Stimulated activated memory B cell treated with anti-CD40 and anti-IgM and Interleukin-4, amounts not matched to agents 10 μg/mL and 1 μg/mL and 100 μg/mL, for 72 hours (primary cell): ENCODE measurements around the gene TF.

ENCODE experiments used
- ATAC-seq: fragments of 150-1000 bp; cut with Tn5 transposase; 2 replicates; pipeline ENCODE4 v1.10.0; 2021
- H3K27ac Mint-ChIP-seq: one replicate; pipeline ENCODE4 v1.8.0; 2022; ENCODE audit warnings: mild to moderate bottlenecking, mixed read lengths
- H3K27me3 Mint-ChIP-seq: one replicate; pipeline ENCODE4 v1.8.0; 2022; ENCODE audit warnings: mixed read lengths
- H3K36me3 Mint-ChIP-seq: one replicate; pipeline ENCODE4 v1.8.0; 2022; ENCODE audit warnings: mixed read lengths
- H3K4me1 Mint-ChIP-seq: one replicate; pipeline ENCODE4 v1.8.0; 2022; ENCODE audit warnings: mixed read lengths
- H3K4me3 Mint-ChIP-seq: one replicate; pipeline ENCODE4 v1.8.0; 2022; ENCODE audit warnings: mild to moderate bottlenecking, moderate library complexity, mixed read lengths
- H3K9me3 Mint-ChIP-seq: one replicate; pipeline ENCODE4 v1.8.0; 2022; ENCODE audit warnings: mixed read lengths

The TF gene

DNA sequence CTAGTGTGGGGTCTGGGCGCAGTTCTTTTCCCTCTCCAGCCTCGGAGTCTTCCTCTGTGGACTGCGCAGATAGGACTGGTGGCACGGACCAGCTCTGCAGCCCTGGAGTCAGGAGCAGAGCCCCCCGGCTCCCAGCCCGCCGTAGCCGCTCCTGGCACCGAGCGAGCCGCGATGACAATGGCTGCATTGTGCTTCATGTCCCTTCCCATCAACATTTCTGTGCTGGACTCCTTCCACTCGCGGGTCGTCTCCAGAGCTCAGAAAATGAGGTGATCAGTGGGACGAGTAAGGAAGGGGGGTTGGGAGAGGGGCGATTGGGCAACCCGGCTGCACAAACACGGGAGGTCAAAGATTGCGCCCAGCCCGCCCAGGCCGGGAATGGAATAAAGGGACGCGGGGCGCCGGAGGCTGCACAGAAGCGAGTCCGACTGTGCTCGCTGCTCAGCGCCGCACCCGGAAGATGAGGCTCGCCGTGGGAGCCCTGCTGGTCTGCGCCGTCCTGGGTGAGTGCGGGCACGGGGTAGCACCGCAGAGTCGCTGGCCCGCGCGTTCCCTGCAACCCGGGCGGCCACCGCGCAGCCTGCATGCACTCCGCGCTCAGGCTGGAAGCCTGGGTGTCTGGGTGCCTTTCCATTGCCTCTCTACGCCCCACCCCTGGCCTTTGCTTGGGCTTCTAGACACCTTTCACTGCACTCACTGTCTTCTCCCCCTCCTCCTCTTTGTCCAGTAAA, at the start of gene TF:
Gene TF, plus strand, starts transcription at position 413 of the 731 bp plus-strand sequence. Its CDS starts 48 bp downstream, at position 461.
- ATAC-seq, result no peak
- H3K4me1 Mint-ChIP-seq, result no peaks in the 10 kb centered on the region
- H3K27ac Mint-ChIP-seq, result no peak within 1 kb of the TSS
- H3K9me3 Mint-ChIP-seq, result no peaks in the 10 kb centered on the region
- H3K27me3 Mint-ChIP-seq, result peaks cover 41% of the 10 kb centered on the region
- H3K4me3 Mint-ChIP-seq, result no peak within 1 kb of the TSS
- H3K36me3 Mint-ChIP-seq, result no peaks in the 10 kb centered on the region

GRCh38 chr3:133697960-133698359, 48.2 kb upstream of the TF start:
- ATAC-seq, result no peak
- Mint-ChIP-seq H3K9me3 (peaks cover 3% of the 10 kb centered on the region), H3K36me3 (no peaks in the 10 kb centered on the region), H3K27ac (no peak overlapping the region), H3K4me3 (no peak overlapping the region), H3K27me3 (peaks cover 8% of the 10 kb centered on the region), H3K4me1 (no peaks in the 10 kb centered on the region)

- Mint-ChIP-seq H3K4me1 (no peaks in the 10 kb centered on the region), H3K27ac (no peak overlapping the region), H3K4me3 (no peak overlapping the region)
Measured at GRCh38 chr3:133699467-133699866, 46.7 kb upstream of the TF start.

DNA sequence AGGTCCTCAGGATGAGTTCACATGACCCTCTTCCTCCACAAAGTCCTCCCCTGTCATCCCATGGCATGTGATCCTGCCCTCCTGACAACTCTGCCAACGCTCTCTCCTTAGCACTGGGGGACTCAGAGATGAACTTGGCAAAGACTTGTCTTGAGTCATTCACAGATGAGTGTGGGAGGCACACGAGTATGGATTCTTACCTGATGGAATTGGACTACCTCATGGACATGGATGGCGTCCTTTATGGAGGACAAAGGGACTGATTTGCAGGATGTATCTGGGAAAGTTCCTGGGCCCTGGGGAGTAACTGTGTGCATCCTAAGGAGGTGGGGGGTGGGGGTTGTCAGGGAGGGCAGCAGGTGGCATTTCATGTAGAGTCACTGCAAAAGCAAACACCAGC, 46.3 kb upstream of the TF start:
- Mint-ChIP-seq H3K27me3 (peaks cover 21% of the 10 kb centered on the region), H3K27ac (no peak overlapping the region), H3K9me3 (peaks cover 3% of the 10 kb centered on the region), H3K4me1 (no peaks in the 10 kb centered on the region), H3K36me3 (no peaks in the 10 kb centered on the region), H3K4me3 (no peak overlapping the region)
- ATAC-seq, result no peak

More at GRCh38 chr3:133699467-133699866, 46.7 kb upstream of the TF start:
- ATAC-seq, result no peak
- H3K36me3 Mint-ChIP-seq, result no peaks in the 10 kb centered on the region
- peaks cover 17% of the 10 kb centered on the region for H3K27me3 Mint-ChIP-seq
- peaks cover 3% of the 10 kb centered on the region for H3K9me3 Mint-ChIP-seq

DNA sequence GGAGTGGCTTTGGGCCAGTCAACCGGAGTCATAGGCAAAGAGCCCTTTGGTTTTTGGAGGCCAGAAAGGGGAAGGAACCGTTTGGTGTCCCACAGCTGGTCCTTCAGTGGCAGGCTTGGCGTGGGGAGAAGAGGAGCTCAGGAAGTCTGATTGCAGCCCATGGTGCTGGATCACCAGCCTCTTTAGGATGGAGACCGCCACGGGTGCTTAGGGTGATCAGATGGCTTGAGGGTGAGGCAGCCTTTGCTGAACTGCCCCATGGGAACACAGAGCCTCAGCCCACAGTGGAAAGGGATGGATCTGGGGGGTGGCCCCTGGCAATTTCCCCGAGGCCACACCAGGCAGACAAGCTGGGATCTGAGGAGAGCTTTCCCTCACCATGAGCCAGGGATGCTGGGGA, 45.8 kb upstream of the TF start:
- H3K36me3 Mint-ChIP-seq, result no peaks in the 10 kb centered on the region

DNA sequence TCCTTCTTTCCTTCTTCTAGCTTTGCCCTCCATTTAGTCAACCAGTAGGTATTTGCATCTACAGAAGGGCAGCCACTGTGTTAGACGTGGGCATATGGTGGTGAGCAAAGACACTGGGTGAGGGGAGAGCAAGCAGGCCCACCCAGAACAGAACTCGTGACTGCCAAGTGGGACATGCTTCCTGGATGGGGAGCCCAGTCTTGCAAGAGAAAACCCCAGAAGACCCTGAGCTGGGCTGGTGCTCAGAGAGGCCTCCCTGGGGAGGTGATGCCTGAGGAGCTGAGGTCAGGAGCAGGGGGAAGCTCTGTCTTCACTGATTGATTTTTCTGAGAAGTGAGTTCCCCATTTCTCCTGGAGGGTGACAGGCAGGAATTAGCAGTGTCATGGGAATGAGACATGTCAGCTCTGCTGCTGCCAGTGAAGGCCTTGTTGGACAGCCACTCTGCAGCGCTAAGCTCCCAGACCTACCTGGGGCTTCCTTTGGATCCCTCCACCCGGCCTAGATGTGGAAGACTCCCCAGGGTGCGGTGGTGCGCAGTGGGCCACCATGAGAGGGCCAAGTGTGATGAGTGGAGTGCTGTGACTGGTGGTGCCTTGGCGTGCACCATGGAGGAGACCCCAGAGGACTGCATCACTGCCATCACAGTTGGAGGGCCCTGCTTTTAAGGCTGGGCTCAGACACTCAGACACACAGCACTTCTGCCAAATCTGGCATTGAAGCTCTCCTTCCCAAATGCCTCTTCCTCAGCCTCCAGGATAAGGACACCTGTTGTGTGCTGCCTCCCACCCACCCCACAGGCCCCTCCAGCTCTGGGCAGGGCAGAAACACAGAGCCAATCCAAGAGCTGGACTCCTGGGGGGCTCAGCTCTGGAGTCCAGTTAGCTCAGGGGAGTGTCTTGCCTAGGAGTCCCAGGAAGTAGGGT, 44.5 kb upstream of the TF start:
- Mint-ChIP-seq H3K9me3 (peaks cover 3% of the 10 kb centered on the region), H3K36me3 (no peaks in the 10 kb centered on the region), H3K4me1 (no peaks in the 10 kb centered on the region), H3K27me3 (peaks cover 33% of the 10 kb centered on the region), H3K4me3 (no peak overlapping the region), H3K27ac (no peak overlapping the region)
- no peak for ATAC-seq

More for the DNA sequence above, 45.8 kb upstream of the TF start:
- H3K4me3 Mint-ChIP-seq, result no peak overlapping the region
- no peak overlapping the region for H3K27ac Mint-ChIP-seq
- H3K27me3 Mint-ChIP-seq, result peaks cover 25% of the 10 kb centered on the region
- peaks cover 3% of the 10 kb centered on the region for H3K9me3 Mint-ChIP-seq
- no peaks in the 10 kb centered on the region for H3K4me1 Mint-ChIP-seq
- ATAC-seq, result no peak

DNA sequence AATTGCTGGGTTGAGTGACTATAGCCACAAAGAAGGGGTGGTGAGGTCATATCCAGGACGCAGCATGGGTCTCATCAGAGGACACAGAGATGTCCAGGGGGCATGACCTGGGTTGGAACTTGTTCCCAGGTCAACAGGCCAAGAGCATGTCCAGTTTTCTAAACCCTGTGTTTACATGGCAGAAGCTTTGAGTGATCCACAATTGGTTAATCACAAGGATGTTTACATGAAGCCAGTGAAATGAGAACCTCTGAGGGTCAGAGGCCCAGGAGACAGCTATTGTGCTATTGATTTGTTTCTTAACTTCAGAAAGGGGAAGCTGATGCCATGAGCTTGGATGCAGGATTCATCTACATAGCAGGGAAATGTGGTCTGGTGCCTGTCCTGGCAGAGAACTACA, 42.3 kb upstream of the TF start:
- Mint-ChIP-seq H3K27ac (no peak overlapping the region), H3K36me3 (no peaks in the 10 kb centered on the region), H3K9me3 (no peaks in the 10 kb centered on the region), H3K27me3 (peaks cover 43% of the 10 kb centered on the region), H3K4me3 (no peak overlapping the region), H3K4me1 (no peaks in the 10 kb centered on the region)
- ATAC-seq, result no peak

DNA sequence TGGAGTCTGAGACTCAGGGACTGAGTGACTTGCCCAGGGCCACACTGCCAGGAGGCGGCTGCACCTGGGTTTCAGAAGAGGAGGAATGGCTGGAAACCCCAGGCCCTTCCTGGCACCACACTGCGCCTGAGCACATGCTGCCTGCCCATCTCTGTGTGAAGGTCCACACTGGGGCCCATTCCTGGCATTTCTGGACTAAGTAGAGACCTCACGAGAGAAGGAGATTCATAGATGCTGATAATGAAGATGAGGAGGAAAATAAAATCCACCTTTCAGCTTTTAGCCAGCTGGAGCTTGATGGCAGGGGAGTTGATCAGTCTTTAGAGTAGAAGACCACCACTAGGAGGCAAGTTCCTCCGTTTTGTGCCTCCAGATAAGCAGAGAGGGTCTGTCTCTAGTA, 40.2 kb upstream of the TF start:
- ATAC-seq, result no peak
- H3K4me3 Mint-ChIP-seq, result no peak overlapping the region
- no peaks in the 10 kb centered on the region for H3K36me3 Mint-ChIP-seq
- no peak overlapping the region for H3K27ac Mint-ChIP-seq
- H3K9me3 Mint-ChIP-seq, result no peaks in the 10 kb centered on the region
- H3K4me1 Mint-ChIP-seq, result no peaks in the 10 kb centered on the region
- peaks cover 44% of the 10 kb centered on the region for H3K27me3 Mint-ChIP-seq

DNA sequence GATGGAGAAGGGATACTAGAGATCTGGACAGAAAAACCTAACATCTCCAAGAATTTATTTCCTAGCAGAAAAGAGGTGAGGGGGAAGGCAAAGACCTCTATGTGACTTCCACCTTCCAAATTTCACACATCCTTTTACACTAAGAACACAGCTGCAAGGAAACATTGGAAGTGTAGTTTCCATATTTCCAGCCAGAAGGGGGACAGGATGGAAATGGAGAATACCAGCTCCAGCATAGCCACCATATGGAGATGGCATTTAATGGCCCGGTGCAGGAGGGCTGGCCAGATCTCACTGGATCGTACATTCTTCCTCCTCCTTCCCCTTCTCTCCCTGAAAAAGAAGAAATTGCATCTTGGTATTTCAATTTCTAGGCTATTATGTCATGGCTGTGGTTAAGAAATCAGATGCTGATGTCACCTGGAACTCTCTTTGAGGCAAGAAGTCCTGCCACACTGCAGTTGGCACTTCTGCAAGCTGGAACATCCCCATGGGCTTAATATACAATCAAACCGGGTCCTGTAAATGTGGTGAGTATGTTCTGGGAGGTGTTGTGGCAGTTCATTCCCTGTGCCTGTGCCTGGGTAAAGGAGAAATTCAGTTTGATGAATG, 36.9 kb upstream of the TF start:
- H3K27me3 Mint-ChIP-seq, result peaks cover 40% of the 10 kb centered on the region
- no peaks in the 10 kb centered on the region for H3K36me3 Mint-ChIP-seq
- no peak overlapping the region for H3K4me3 Mint-ChIP-seq
- ATAC-seq, result no peak
- H3K4me1 Mint-ChIP-seq, result no peaks in the 10 kb centered on the region
- no peaks in the 10 kb centered on the region for H3K9me3 Mint-ChIP-seq
- no peak overlapping the region for H3K27ac Mint-ChIP-seq

- H3K9me3 Mint-ChIP-seq, result no peaks in the 10 kb centered on the region
- no peak overlapping the region for H3K4me3 Mint-ChIP-seq
- H3K27ac Mint-ChIP-seq, result no peak overlapping the region
- no peaks in the 10 kb centered on the region for H3K4me1 Mint-ChIP-seq
- H3K36me3 Mint-ChIP-seq, result no peaks in the 10 kb centered on the region
- peaks cover 23% of the 10 kb centered on the region for H3K27me3 Mint-ChIP-seq
- ATAC-seq, result no peak
Measured at GRCh38 chr3:133711013-133711412, 35.2 kb upstream of the TF start.

- peaks cover 19% of the 10 kb centered on the region for H3K27me3 Mint-ChIP-seq
- no peak overlapping the region for H3K4me3 Mint-ChIP-seq
- ATAC-seq, result no peak
- no peaks in the 10 kb centered on the region for H3K4me1 Mint-ChIP-seq
- no peaks in the 10 kb centered on the region for H3K36me3 Mint-ChIP-seq
- no peak overlapping the region for H3K27ac Mint-ChIP-seq
- no peaks in the 10 kb centered on the region for H3K9me3 Mint-ChIP-seq
Measured at GRCh38 chr3:133712017-133712416, 34.2 kb upstream of the TF start.

- Mint-ChIP-seq H3K36me3 (no peaks in the 10 kb centered on the region), H3K27me3 (peaks cover 11% of the 10 kb centered on the region), H3K4me1 (no peaks in the 10 kb centered on the region), H3K27ac (no peak overlapping the region), H3K9me3 (no peaks in the 10 kb centered on the region), H3K4me3 (no peak overlapping the region)
- ATAC-seq, result no peak
Measured at GRCh38 chr3:133713347-133713746, 32.8 kb upstream of the TF start.

DNA sequence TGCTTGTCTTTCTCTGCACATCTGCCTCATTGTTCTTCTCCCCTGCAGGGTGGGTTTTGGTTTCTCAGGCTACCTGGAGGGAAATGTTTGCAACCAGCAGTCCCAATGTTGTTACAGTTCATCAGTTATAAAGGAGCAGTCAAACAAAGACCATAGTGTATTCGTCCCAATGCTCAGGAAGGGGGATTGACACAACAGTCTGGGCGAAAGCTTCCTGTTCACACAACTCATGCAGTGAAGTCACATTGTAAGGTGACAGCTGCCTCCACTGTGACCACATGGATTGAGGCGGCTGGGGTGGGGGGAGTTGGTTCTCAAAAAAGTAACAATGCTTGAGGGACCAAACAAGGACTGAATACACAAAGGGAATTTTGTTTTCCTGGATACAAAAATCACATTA, 28.8 kb upstream of the TF start:
- H3K27ac Mint-ChIP-seq, result no peak overlapping the region
- peaks cover 16% of the 10 kb centered on the region for H3K27me3 Mint-ChIP-seq
- H3K36me3 Mint-ChIP-seq, result no peaks in the 10 kb centered on the region
- no peaks in the 10 kb centered on the region for H3K4me1 Mint-ChIP-seq
- no peak overlapping the region for H3K4me3 Mint-ChIP-seq
- ATAC-seq, result no peak
- peaks cover 16% of the 10 kb centered on the region for H3K9me3 Mint-ChIP-seq

- Mint-ChIP-seq H3K4me1 (no peaks in the 10 kb centered on the region), H3K4me3 (no peak overlapping the region), H3K9me3 (peaks cover 26% of the 10 kb centered on the region), H3K27ac (no peak overlapping the region), H3K36me3 (no peaks in the 10 kb centered on the region), H3K27me3 (peaks cover 16% of the 10 kb centered on the region)
- ATAC-seq, result no peak
Measured at GRCh38 chr3:133722935-133723334, 23.3 kb upstream of the TF start.

DNA sequence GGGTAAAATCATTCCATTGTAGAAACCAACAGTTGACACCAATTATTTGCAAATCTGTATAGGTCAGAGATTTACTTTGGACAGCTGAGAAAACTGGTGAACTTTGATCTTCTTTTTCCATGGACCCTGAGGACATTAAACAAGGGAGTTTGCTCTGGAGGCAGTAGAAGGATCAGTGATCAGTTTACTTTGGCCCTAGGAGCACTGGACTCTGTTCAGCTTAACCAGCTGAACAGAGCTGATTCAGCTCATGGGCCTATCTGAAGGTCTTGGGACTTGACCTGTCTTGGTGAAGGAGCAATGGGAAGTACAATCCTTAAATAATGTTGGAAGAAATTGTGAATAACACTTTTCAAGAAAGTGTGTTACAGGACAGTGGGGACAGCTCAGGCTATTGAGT, 15.2 kb upstream of the TF start:
- peaks cover 7% of the 10 kb centered on the region for H3K36me3 Mint-ChIP-seq
- H3K9me3 Mint-ChIP-seq, result peaks cover 11% of the 10 kb centered on the region
- ATAC-seq, result no peak
- H3K4me3 Mint-ChIP-seq, result no peak overlapping the region
- no peak overlapping the region for H3K27ac Mint-ChIP-seq
- H3K27me3 Mint-ChIP-seq, result peaks cover 51% of the 10 kb centered on the region
- H3K4me1 Mint-ChIP-seq, result no peaks in the 10 kb centered on the region
